Right lung (tissue), 5 donors: Measurements from ENCODE around the gene TOX2. TPM values are rescaled to one million over a fixed set of nuclear protein-coding genes. Genes with fewer than 3 reads are reported as not detected.

ENCODE experiments used
- DNase-seq, 2 donors: peaks; one replicate each; pipeline ENCODE4 v3.0.0-alpha.2; 2013
- polyA plus RNA-seq, 5 donors: library from polyadenylated mRNA; unstranded; fragments of 120-200 nt; gene quantifications; one replicate each; pipeline versions ENCODE4 v1.2.1 to v1.2.3, GENCODE V29; 2013; ENCODE audit warnings: inconsistent platforms in 1 of 5, low replicate concordance in 1 of 5; ENCODE audit not compliant: insufficient read length in 5 of 5, insufficient read depth in 1 of 5

The TOX2 gene
- polyA plus RNA-seq, 5 donors: 31.7 to 69.8 (median 44.1) TPM

- no peak for DNase-seq
Observed at GRCh38 chr20:43913291-43914025, 1.2 kb upstream of the TOX2 start.

GRCh38 chr20:43915211-43916072, 790 bp downstream of the TOX2 start:
- DNase-seq: no peak

- DNase-seq: no peak
Observed at GRCh38 chr20:43916073-43916880, 1.6 kb downstream of the TOX2 start.

- DNase-seq: no peak
Observed at GRCh38 chr20:43916881-43917371, 2.3 kb downstream of the TOX2 start.

- no peak for DNase-seq
Observed at GRCh38 chr20:43917380-43917779, 2.7 kb downstream of the TOX2 start.

GRCh38 chr20:43919686-43920403, 5.2 kb downstream of the TOX2 start:
- DNase-seq: no peak

- DNase-seq: no peak
Observed at GRCh38 chr20:43920797-43921196, 6.1 kb downstream of the TOX2 start.

- DNase-seq: no peak
Observed at GRCh38 chr20:43921227-43921780, 6.7 kb downstream of the TOX2 start.

GRCh38 chr20:43922614-43923013, 8.0 kb downstream of the TOX2 start:
- DNase-seq: no peak

- no peak for DNase-seq
Observed at GRCh38 chr20:43923322-43923721, 8.7 kb downstream of the TOX2 start.

GRCh38 chr20:43923917-43924316, 9.3 kb downstream of the TOX2 start:
- no peak for DNase-seq

- DNase-seq: no peak
Observed at GRCh38 chr20:43925215-43925614, 10.6 kb downstream of the TOX2 start.

- peak; percentile 76 to 77 for DNase-seq
Observed at GRCh38 chr20:43925801-43926200, 11.1 kb downstream of the TOX2 start.

- no peak for DNase-seq
Observed at GRCh38 chr20:43926287-43927050, 11.8 kb downstream of the TOX2 start.

GRCh38 chr20:43931976-43932375, 17.3 kb downstream of the TOX2 start:
- DNase-seq: no peak

GRCh38 chr20:43934833-43935232, 20.2 kb downstream of the TOX2 start:
- no peak for DNase-seq

GRCh38 chr20:43936104-43936770, 21.6 kb downstream of the TOX2 start:
- DNase-seq: peak in 1 of 2 donors; percentile 40

GRCh38 chr20:43936805-43937204, 22.2 kb downstream of the TOX2 start:
- no peak for DNase-seq

GRCh38 chr20:43937591-43937990, 22.9 kb downstream of the TOX2 start:
- DNase-seq: no peak
